ENCODE results near the gene MBNL1.

GRCh38 chr3:152338159-152338720 is 69.5 kb downstream of the MBNL1 start:
- TF ChIP-seq CTCF (IDR thresholded peaks at IDR 0.05) (no peak), POLR2A (IDR thresholded peaks at IDR 0.05) (no peak), POLR2AphosphoS5 (IDR thresholded peaks at IDR 0.05; ENCODE audit: insufficient read depth in 1 of 2, low read depth in 1 of 2) (no peak)

Measured in vagina (tissue), 2 donors.